Measurements from ENCODE around the gene WSCD2. TPM values are rescaled to one million over a fixed set of nuclear protein-coding genes. Genes with fewer than 3 reads are reported as not detected.

The WSCD2 gene
- not detected in 2 replicates for total RNA-seq (2022)
- not detected for Bru-seq, nascent RNA
- BruChase-seq, experiment 1, labeled RNA remaining after a 6-hour chase = not detected
- not detected for BruChase-seq, experiment 2, labeled RNA remaining after a 2-hour chase
- long read RNA-seq = 0 reads

DNA sequence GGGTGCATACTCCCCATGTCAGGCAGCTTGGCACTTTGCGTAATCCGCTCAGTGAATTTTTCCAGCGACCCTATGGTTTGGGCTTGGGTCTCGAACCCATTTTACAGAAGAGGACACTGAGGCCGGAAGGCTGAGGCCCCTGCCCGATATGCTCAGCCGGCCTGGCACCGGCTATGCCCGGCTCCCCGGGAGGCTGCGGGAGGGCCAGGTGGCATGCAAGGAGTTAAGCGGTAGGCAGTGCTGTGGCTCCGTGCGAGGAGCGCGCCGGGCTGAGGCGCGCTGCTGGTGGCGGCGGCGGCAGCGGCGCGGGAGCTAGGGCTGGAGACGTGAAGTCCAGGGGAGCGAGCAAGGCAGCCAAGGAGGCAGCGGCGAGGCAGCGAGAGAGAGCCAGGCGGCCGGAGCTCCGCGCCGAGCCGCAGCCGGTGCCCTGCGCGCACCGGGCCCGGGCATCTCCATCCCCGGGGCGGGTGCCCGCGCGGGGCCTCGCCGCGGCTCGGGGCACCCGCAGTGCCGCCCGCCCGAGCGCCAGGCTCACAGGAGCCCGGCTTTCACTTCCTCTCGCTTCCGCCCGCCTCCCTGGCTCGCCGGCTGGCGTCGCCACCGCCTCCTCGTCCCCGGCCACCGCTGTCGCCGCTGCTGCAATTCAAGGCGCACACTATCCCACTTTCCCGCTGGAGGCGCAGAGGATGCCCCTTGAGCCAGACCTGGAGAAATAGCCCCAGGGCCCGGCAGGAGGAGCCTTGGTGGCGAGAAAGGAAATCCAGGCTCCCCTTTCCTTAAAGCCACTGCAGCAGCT is at the start of gene WSCD2:
WSCD2 (plus strand) TSS at position 272 of the 796 bp plus-strand sequence. CDS start 66,545 bp downstream, outside the sequence.
- Mint-ChIP-seq H3K36me3 (ENCODE audit: insufficient read depth, unreplicated experiment) (no peaks in the 10 kb centered on the region), H3K9me3 (ENCODE audit: unreplicated experiment) (no peaks in the 10 kb centered on the region), H3K27me3 (ENCODE audit: insufficient read depth, unreplicated experiment) (peaks cover 28% of the 10 kb centered on the region), H3K27ac (ENCODE audit: low read depth, unreplicated experiment) (no peak within 1 kb of the TSS), H3K4me1 (ENCODE audit: insufficient read depth, unreplicated experiment) (no peaks in the 10 kb centered on the region), H3K4me3 (ENCODE audit: unreplicated experiment) (no peak within 1 kb of the TSS)
- intact Hi-C loops (cut with micrococcal nuclease) = no loop called here
- BruUV-seq (replicated peaks) = no TSS peak
- TF ChIP-seq CTCF (IDR thresholded peaks at IDR 0.05; ENCODE audit: unreplicated experiment) = no peak
- ChIA-PET CTCF (interaction anchor here (0.6 to 0.7 kb wide), 2 partner anchors 159 to 817 kb away, joined by 3 to 4 read pairs; no protein-coding TSS in a partner anchor), POLR2A (no interaction called here)
- DNase-seq (ENCODE audit: unreplicated experiment) = no peak

- TF ChIP-seq CTCF (IDR thresholded peaks at IDR 0.05; ENCODE audit: unreplicated experiment) = no peak
- ChIA-PET CTCF (no interaction called here), POLR2A (no interaction called here)
- H3K36me3 Mint-ChIP-seq (ENCODE audit: insufficient read depth, unreplicated experiment) = no peaks in the 10 kb centered on the region
- H3K9me3 Mint-ChIP-seq (ENCODE audit: unreplicated experiment) = peaks cover 7% of the 10 kb centered on the region
- intact Hi-C loops (cut with micrococcal nuclease) = no loop called here
- no peak for DNase-seq (ENCODE audit: unreplicated experiment)
- H3K27me3 Mint-ChIP-seq (ENCODE audit: insufficient read depth, unreplicated experiment) = no peaks in the 10 kb centered on the region
- H3K4me1 Mint-ChIP-seq (ENCODE audit: insufficient read depth, unreplicated experiment) = no peaks in the 10 kb centered on the region
- no peak overlapping the region for H3K27ac Mint-ChIP-seq (ENCODE audit: low read depth, unreplicated experiment)
- BruUV-seq (replicated peaks) = no TSS peak
- no peak overlapping the region for H3K4me3 Mint-ChIP-seq (ENCODE audit: unreplicated experiment)
Observed at GRCh38 chr12:108079721-108080120, 49.4 kb upstream of the WSCD2 start.

DNA sequence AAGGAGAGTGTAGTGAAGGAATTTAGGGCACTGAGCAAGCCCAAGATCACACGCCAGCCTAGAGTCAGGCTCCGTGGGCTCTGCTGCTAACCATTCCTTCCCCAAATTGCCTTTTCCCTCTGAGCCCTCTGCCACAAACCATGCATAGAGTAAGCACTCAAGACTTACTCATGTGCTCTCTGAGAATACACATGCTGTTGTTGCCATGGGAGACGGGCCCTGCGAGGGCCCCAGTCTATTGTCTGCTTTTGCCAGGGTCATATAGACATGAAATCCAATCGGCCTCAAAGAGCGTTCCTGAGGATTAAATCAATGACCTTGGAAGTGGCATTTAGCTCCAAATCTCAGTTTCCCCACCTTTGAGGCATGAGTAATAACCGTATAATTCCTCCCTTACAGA is 48.7 kb upstream of the WSCD2 start:
- BruUV-seq (replicated peaks) = no TSS peak

More for the DNA sequence above, 48.7 kb upstream of the WSCD2 start:
- ChIA-PET CTCF (no interaction called here), POLR2A (no interaction called here)
- Mint-ChIP-seq H3K4me1 (ENCODE audit: insufficient read depth, unreplicated experiment) (no peaks in the 10 kb centered on the region), H3K27me3 (ENCODE audit: insufficient read depth, unreplicated experiment) (no peaks in the 10 kb centered on the region), H3K27ac (ENCODE audit: low read depth, unreplicated experiment) (no peak overlapping the region), H3K36me3 (ENCODE audit: insufficient read depth, unreplicated experiment) (no peaks in the 10 kb centered on the region), H3K9me3 (ENCODE audit: unreplicated experiment) (peaks cover 7% of the 10 kb centered on the region), H3K4me3 (ENCODE audit: unreplicated experiment) (no peak overlapping the region)
- intact Hi-C loops (cut with micrococcal nuclease) = no loop called here
- no peak for TF ChIP-seq CTCF (IDR thresholded peaks at IDR 0.05; ENCODE audit: unreplicated experiment)
- DNase-seq (ENCODE audit: unreplicated experiment) = no peak

Measured in MCF 10A (cell line).